ENCODE results near the gene SPAG17. TPM values are rescaled to one million over a fixed set of nuclear protein-coding genes. Genes with fewer than 3 reads are reported as not detected.

The SPAG17 gene
- total and polyA plus RNA-seq, 2 experiments from 2014 or later: 0.36 to 1.7 TPM

- Histone ChIP-seq H3K27ac (no peak overlapping the region), H3K27me3 (no peaks in the 10 kb centered on the region), H3K9me2 (replicated peaks; ENCODE audit: insufficient read depth) (no peaks in the 10 kb centered on the region), H3K4me1 (ENCODE audit: insufficient read depth) (no peaks in the 10 kb centered on the region), H2AFZ (no peak overlapping the region), H3K36me3 (replicated peaks; ENCODE audit: insufficient read depth, low read depth) (no peaks in the 10 kb centered on the region), H3K79me2 (no peaks in the 10 kb centered on the region), H3K9me3 (ENCODE audit: low read depth) (no peaks in the 10 kb centered on the region), H4K20me1 (ENCODE audit: insufficient read depth, poor library complexity, severe bottlenecking) (no peaks in the 10 kb centered on the region), H3K4me3 (no peak overlapping the region), H3K4me2 (no peak overlapping the region)
- TF ChIP-seq CTCF (IDR thresholded peaks at IDR 0.05; ENCODE audit: poor library complexity) (no peak), EZH2 (IDR thresholded peaks at IDR 0.05; ENCODE audit: borderline replicate concordance) (no peak), EZH2phosphoT487 (IDR thresholded peaks at IDR 0.05; ENCODE audit: low read depth, severe bottlenecking, unreplicated experiment) (no peak)
- 77% methylated on average over 3 of the region's 3 CpGs for WGBS (ENCODE audit: low lambda C conversion rate, missing lambda C conversion rate)
- no peak for DNase-seq (ENCODE audit: low spot score)
Observed at GRCh38 chr1:118201524-118201923, 16.5 kb upstream of the SPAG17 start.

GRCh38 chr1:118200836-118201235, 15.8 kb upstream of the SPAG17 start:
- WGBS (ENCODE audit: low lambda C conversion rate, missing lambda C conversion rate): no CpG with 5 or more reads among the region's 1 CpG
- no peak overlapping the region for H3K4me3 ChIP-seq
- TF ChIP-seq EZH2 (IDR thresholded peaks at IDR 0.05; ENCODE audit: borderline replicate concordance): no peak
- TF ChIP-seq CTCF (IDR thresholded peaks at IDR 0.05; ENCODE audit: poor library complexity): no peak
- no peak for TF ChIP-seq EZH2phosphoT487 (IDR thresholded peaks at IDR 0.05; ENCODE audit: low read depth, severe bottlenecking, unreplicated experiment)

GRCh38 chr1:118190561-118190960, 5.5 kb upstream of the SPAG17 start:
- WGBS (ENCODE audit: low lambda C conversion rate, missing lambda C conversion rate): 48% methylated on average over 1 of the region's 1 CpG
- Histone ChIP-seq H3K9me3 (ENCODE audit: low read depth) (no peaks in the 10 kb centered on the region), H3K4me2 (no peak overlapping the region), H3K4me1 (ENCODE audit: insufficient read depth) (no peaks in the 10 kb centered on the region), H3K9me2 (replicated peaks; ENCODE audit: insufficient read depth) (no peaks in the 10 kb centered on the region), H2AFZ (no peak overlapping the region), H4K20me1 (ENCODE audit: insufficient read depth, poor library complexity, severe bottlenecking) (no peaks in the 10 kb centered on the region), H3K27ac (no peak overlapping the region), H3K79me2 (no peaks in the 10 kb centered on the region), H3K4me3 (no peak overlapping the region), H3K27me3 (no peaks in the 10 kb centered on the region), H3K36me3 (replicated peaks; ENCODE audit: insufficient read depth, low read depth) (no peaks in the 10 kb centered on the region)
- no peak for DNase-seq (ENCODE audit: low spot score)
- TF ChIP-seq CTCF (IDR thresholded peaks at IDR 0.05; ENCODE audit: poor library complexity) (no peak), EZH2phosphoT487 (IDR thresholded peaks at IDR 0.05; ENCODE audit: low read depth, severe bottlenecking, unreplicated experiment) (no peak), EZH2 (IDR thresholded peaks at IDR 0.05; ENCODE audit: borderline replicate concordance) (no peak)

More at GRCh38 chr1:118200836-118201235, 15.8 kb upstream of the SPAG17 start:
- no peaks in the 10 kb centered on the region for H3K9me3 ChIP-seq (ENCODE audit: low read depth)
- no peaks in the 10 kb centered on the region for H3K36me3 ChIP-seq (replicated peaks; ENCODE audit: insufficient read depth, low read depth)
- no peaks in the 10 kb centered on the region for H4K20me1 ChIP-seq (ENCODE audit: insufficient read depth, poor library complexity, severe bottlenecking)
- no peak overlapping the region for H3K4me2 ChIP-seq
- DNase-seq (ENCODE audit: low spot score): no peak
- no peak overlapping the region for H2AFZ ChIP-seq
- H3K9me2 ChIP-seq (replicated peaks; ENCODE audit: insufficient read depth): no peaks in the 10 kb centered on the region
- no peaks in the 10 kb centered on the region for H3K27me3 ChIP-seq
- H3K79me2 ChIP-seq: no peaks in the 10 kb centered on the region
- no peak overlapping the region for H3K27ac ChIP-seq
- H3K4me1 ChIP-seq (ENCODE audit: insufficient read depth): no peaks in the 10 kb centered on the region

GRCh38 chr1:118189564-118189963, 4.5 kb upstream of the SPAG17 start:
- Histone ChIP-seq H3K9me3 (ENCODE audit: low read depth) (no peaks in the 10 kb centered on the region), H2AFZ (no peak overlapping the region), H3K4me3 (no peak overlapping the region), H4K20me1 (ENCODE audit: insufficient read depth, poor library complexity, severe bottlenecking) (no peaks in the 10 kb centered on the region), H3K4me2 (no peak overlapping the region), H3K9me2 (replicated peaks; ENCODE audit: insufficient read depth) (no peaks in the 10 kb centered on the region), H3K79me2 (no peaks in the 10 kb centered on the region), H3K27ac (no peak overlapping the region), H3K36me3 (replicated peaks; ENCODE audit: insufficient read depth, low read depth) (no peaks in the 10 kb centered on the region), H3K4me1 (ENCODE audit: insufficient read depth) (no peaks in the 10 kb centered on the region), H3K27me3 (no peaks in the 10 kb centered on the region)
- DNase-seq (ENCODE audit: low spot score): no peak
- TF ChIP-seq CTCF (IDR thresholded peaks at IDR 0.05; ENCODE audit: poor library complexity) (no peak), EZH2phosphoT487 (IDR thresholded peaks at IDR 0.05; ENCODE audit: low read depth, severe bottlenecking, unreplicated experiment) (no peak), EZH2 (IDR thresholded peaks at IDR 0.05; ENCODE audit: borderline replicate concordance) (no peak)
- WGBS (ENCODE audit: low lambda C conversion rate, missing lambda C conversion rate): 55% methylated on average over 2 of the region's 2 CpGs

Measured in hepatocyte (in vitro differentiated cells).